B cell (primary cell): ENCODE results near the gene KICS2. TPM values are rescaled to one million over a fixed set of nuclear protein-coding genes. Genes with fewer than 3 reads are reported as not detected.

Experiments
- ATAC-seq: fragments of 200-7000 bp; cut with Tn5 transposase; one replicate; pipeline ENCODE4 v1.10.0; 2021; ENCODE audit warnings: low read depth, mild to moderate bottlenecking, moderate number of reproducible peaks, moderate library complexity
- CTCF ChIA-PET: fragments of 350-600 bp; sonication (Branson Sonifier 250); formaldehyde crosslinking; loops from one replicate; lab custom pipeline; 2021; ENCODE audit warnings: antibody characterized with exemption, inconsistent platforms; lab: Charles Lee
- POLR2A ChIA-PET: fragments of 350-600 bp; sonication (Branson Sonifier 250); formaldehyde crosslinking; loops from one replicate; lab custom pipeline; 2021; ENCODE audit warnings: antibody characterized with exemption; lab: Charles Lee
- DNase-seq: peaks from one replicate; pipeline ENCODE4 v3.0.0; 2013
- H2AFZ ChIP-seq: 2 replicates; pipeline ENCODE4 v1.6.1; 2012; ENCODE audit warnings: mild to moderate bottlenecking, low read depth, low read length; ENCODE audit not compliant: insufficient read depth, poor library complexity, severe bottlenecking
- H3K27ac ChIP-seq, 2 donors: 1 replicate in 1 of 2; 2 replicates in 1 of 2; pipeline ENCODE4 v1.5.1; 2012 to 2013; ENCODE audit warnings: low read length in 2 of 2, mild to moderate bottlenecking in 2 of 2, moderate library complexity in 1 of 2
- H3K27me3 ChIP-seq, 4 experiments: fragments of 200-600 bp in 1 of 4; sonication (generic) in 1 of 4; replicated peaks in 1 of 4; 1 replicate in 2 of 4; 2 replicates in 2 of 4; pipeline versions ENCODE4 v1.6.1 to v1.7.0; 2013 to 2016; ENCODE audit warnings: low read length in 3 of 4, mild to moderate bottlenecking in 2 of 4, mixed read lengths in 1 of 4, moderate library complexity in 1 of 4; ENCODE audit not compliant: insufficient read depth in 4 of 4, control insufficient read depth in 3 of 4; ENCODE audit errors: control extremely low read depth in 1 of 4
- H3K36me3 ChIP-seq, 2 experiments: replicated peaks in 1 of 2; 1 replicate in 1 of 2; 2 replicates in 1 of 2; pipeline versions ENCODE4 v1.6.1 to v1.7.1; 2013; ENCODE audit warnings: low read length in 1 of 2; ENCODE audit not compliant: insufficient read depth in 2 of 2, control insufficient read depth in 1 of 2; ENCODE audit errors: control extremely low read depth in 1 of 2, extremely low read depth in 1 of 2
- H3K4me1 ChIP-seq, 2 donors: fragments of 200-600 bp in 1 of 2; sonication (generic) in 1 of 2; 1 replicate in 1 of 2; 2 replicates in 1 of 2; pipeline versions ENCODE4 v1.5.1 to v1.6.1; 2013 to 2017; ENCODE audit warnings: low read length in 2 of 2; ENCODE audit not compliant: control insufficient read depth in 2 of 2, insufficient read depth in 2 of 2
- H3K4me2 ChIP-seq: replicated peaks from 2 replicates; pipeline ENCODE3; 2012; ENCODE audit warnings: mild to moderate bottlenecking, low read depth, low read length; ENCODE audit not compliant: poor library complexity, severe bottlenecking
- H3K4me3 ChIP-seq, 5 experiments: fragments of 200-600 bp in 1 of 5; sonication (generic) in 1 of 5; 1 replicate in 3 of 5; 2 replicates in 2 of 5; pipeline versions ENCODE4 v1.5.1 to v1.7.0; 2011 to 2016; ENCODE audit warnings: low read length in 4 of 5, mild to moderate bottlenecking in 4 of 5, low read depth in 2 of 5, control low read depth in 1 of 5, moderate library complexity in 1 of 5; ENCODE audit not compliant: insufficient read depth in 1 of 5; ENCODE audit errors: control extremely low read depth in 1 of 5, extremely low read depth in 1 of 5
- H3K79me2 ChIP-seq: fragments of 200-600 bp; sonication (generic); one replicate; pipeline ENCODE4 v1.6.0; 2016; ENCODE audit warnings: low read length; ENCODE audit not compliant: control insufficient read depth, insufficient read depth
- H3K9ac ChIP-seq: fragments of 200-600 bp; sonication (generic); 2 replicates; pipeline ENCODE4 v1.6.1; 2017; ENCODE audit warnings: mild to moderate bottlenecking, low read length, moderate library complexity
- H3K9me3 ChIP-seq, 3 donors: one replicate each; pipeline versions ENCODE4 v1.6.1 to v1.7.1; 2013; ENCODE audit warnings: low read length in 2 of 3; ENCODE audit not compliant: control insufficient read depth in 2 of 3, insufficient read depth in 1 of 3; ENCODE audit errors: control extremely low read depth in 1 of 3
- H4K20me1 ChIP-seq: 2 replicates; pipeline ENCODE4 v1.6.0; 2012; ENCODE audit warnings: mild to moderate bottlenecking, low read length; ENCODE audit not compliant: insufficient read depth, control insufficient read depth, poor library complexity, severe bottlenecking
- H3K27ac Mint-ChIP-seq: one replicate; pipeline ENCODE4 v1.8.0; 2021; ENCODE audit warnings: mixed read lengths
- H3K27me3 Mint-ChIP-seq: one replicate; pipeline ENCODE4 v1.8.0; 2021; ENCODE audit warnings: mixed read lengths
- H3K4me1 Mint-ChIP-seq: one replicate; pipeline ENCODE4 v1.8.0; 2021; ENCODE audit warnings: mixed read lengths
- H3K4me3 Mint-ChIP-seq: one replicate; pipeline ENCODE4 v1.8.0; 2021; ENCODE audit warnings: mixed read lengths
- H3K9me3 Mint-ChIP-seq: one replicate; pipeline ENCODE4 v1.8.0; 2022; ENCODE audit warnings: mixed read lengths; ENCODE audit not compliant: insufficient read depth
- EZH2 ChIP-seq: IDR thresholded peaks from 2 replicates; pipeline ENCODE4 v1.6.1; 2012; ENCODE audit warnings: borderline replicate concordance, low read depth, mild to moderate bottlenecking, moderate library complexity, low read length; ENCODE audit not compliant: insufficient read depth, poor library complexity, severe bottlenecking
- WGBS: methylation state at CpG from one replicate; pipeline ENCODE4 v1.1.5; 2013; ENCODE audit warnings: missing lambda C conversion rate; ENCODE audit not compliant: insufficient coverage; 5-methylcytosine and 5-hydroxymethylcytosine counted together
- intact Hi-C: fragments of 100-400 bp; cut with micrococcal nuclease; formaldehyde crosslinking; loops from one replicate; pipeline ENCODE4 v1.10.0; 2022
- polyA plus RNA-seq: library from polyadenylated mRNA; depleted of rRNA; stranded (reverse); fragments of >200 nt; gene quantifications from 2 replicates; pipeline ENCODE4 v1.2.3, GENCODE V29; 2012
- total RNA-seq, 2 donors: library from RNA; stranded (reverse); fragments of 120-200 nt in 1 of 2; gene quantifications; 1 replicate in 1 of 2; 2 replicates in 1 of 2; pipeline versions ENCODE4 v1.2.3 to v1.2.4, GENCODE V29; 2013 to 2022
- TF ChIP-seq, protein P1 (sequence below): fragments of 200-600 bp; IDR thresholded peaks from one replicate; pipeline ENCODE4 v1.8.0; 2022; ENCODE audit warnings: antibody characterized with exemption, mild to moderate bottlenecking

KICS2 gene
- total and polyA plus RNA-seq, 2 donors (not counting 1 experiment from before 2014, with no cell fraction given), result 16.6 to 21.2 TPM

DNA sequence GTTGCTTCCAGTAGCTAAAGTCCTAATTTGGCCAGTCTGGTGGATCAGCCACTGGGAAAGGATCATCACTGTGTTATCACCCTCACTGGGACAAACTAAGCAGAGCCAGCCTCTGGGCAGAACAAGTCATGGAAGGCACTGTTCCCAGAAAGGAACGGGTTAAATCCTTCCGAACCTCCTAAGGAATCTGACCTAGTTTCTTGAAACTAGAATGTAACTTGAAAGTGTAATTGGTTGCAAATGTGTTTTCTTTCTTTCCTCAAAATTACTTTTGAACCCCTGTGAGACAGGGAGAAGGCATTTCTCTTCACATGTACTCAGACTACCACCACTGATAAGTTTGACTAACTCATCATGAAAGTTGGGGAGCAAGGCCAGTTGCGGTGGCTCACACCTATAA is 18.7 kb upstream of the KICS2 start:
- no peak overlapping the region for H3K4me3 Mint-ChIP-seq
- H2AFZ ChIP-seq, result no peak overlapping the region
- ChIA-PET POLR2A (no interaction called here), CTCF (no interaction called here)
- H3K4me3 ChIP-seq, result no peak overlapping the region
- no peaks in the 10 kb centered on the region for H3K4me1 Mint-ChIP-seq
- no peak overlapping the region for H3K27ac ChIP-seq
- H3K36me3 ChIP-seq, result no peaks in the 10 kb centered on the region
- H3K27me3 Mint-ChIP-seq, result peaks cover 10% of the 10 kb centered on the region
- 100% methylated on average over 1 of the region's 3 CpGs for WGBS
- H3K9me3 ChIP-seq, result no peaks in the 10 kb centered on the region
- no peaks in the 10 kb centered on the region for H3K9me3 Mint-ChIP-seq
- intact Hi-C loops, result no loop called here
- TF ChIP-seq EZH2, result no peak
- TF ChIP-seq, protein P1, sequence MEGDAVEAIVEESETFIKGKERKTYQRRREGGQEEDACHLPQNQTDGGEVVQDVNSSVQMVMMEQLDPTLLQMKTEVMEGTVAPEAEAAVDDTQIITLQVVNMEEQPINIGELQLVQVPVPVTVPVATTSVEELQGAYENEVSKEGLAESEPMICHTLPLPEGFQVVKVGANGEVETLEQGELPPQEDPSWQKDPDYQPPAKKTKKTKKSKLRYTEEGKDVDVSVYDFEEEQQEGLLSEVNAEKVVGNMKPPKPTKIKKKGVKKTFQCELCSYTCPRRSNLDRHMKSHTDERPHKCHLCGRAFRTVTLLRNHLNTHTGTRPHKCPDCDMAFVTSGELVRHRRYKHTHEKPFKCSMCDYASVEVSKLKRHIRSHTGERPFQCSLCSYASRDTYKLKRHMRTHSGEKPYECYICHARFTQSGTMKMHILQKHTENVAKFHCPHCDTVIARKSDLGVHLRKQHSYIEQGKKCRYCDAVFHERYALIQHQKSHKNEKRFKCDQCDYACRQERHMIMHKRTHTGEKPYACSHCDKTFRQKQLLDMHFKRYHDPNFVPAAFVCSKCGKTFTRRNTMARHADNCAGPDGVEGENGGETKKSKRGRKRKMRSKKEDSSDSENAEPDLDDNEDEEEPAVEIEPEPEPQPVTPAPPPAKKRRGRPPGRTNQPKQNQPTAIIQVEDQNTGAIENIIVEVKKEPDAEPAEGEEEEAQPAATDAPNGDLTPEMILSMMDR, result no peak
- no peak overlapping the region for H3K4me2 ChIP-seq
- H3K27ac Mint-ChIP-seq, result no peak overlapping the region
- H3K9ac ChIP-seq, result no peak overlapping the region
- DNase-seq, result no peak
- H3K79me2 ChIP-seq, result no peaks in the 10 kb centered on the region
- no peaks in the 10 kb centered on the region for H4K20me1 ChIP-seq
- no peaks in the 10 kb centered on the region for H3K4me1 ChIP-seq
- H3K27me3 ChIP-seq, result no peaks in the 10 kb centered on the region
- ATAC-seq, result no peak

DNA sequence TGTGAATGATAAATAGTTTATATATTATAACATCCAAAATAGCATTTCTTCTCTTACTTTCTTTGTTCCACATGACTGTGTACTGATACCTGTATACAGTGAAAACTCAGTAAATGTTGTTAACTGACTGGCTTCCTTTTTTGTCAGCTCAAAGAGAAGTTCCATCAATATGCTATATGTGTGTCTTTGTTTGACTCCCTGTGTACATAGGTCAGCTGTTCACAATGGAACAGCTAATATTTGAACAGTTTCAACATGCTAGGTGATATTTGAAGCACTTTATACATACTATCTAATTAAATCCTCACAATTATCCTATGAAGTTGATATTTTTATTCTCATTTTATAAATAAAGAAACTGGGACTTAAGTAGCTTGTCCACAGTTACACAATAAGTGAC is 15.3 kb upstream of the KICS2 start:
- no peak for ATAC-seq
- ChIA-PET POLR2A (no interaction called here), CTCF (interaction anchor here (1.4 kb wide), 1 partner anchor 19 kb away, joined by 6 read pairs; no protein-coding TSS in a partner anchor)
- H2AFZ ChIP-seq, result no peak overlapping the region
- H3K4me2 ChIP-seq, result no peak overlapping the region
- H3K79me2 ChIP-seq, result no peaks in the 10 kb centered on the region
- H3K4me3 ChIP-seq, result no peak overlapping the region
- DNase-seq, result no peak
- no peaks in the 10 kb centered on the region for H3K4me1 Mint-ChIP-seq
- H3K27me3 ChIP-seq, result no peaks in the 10 kb centered on the region
- no peak overlapping the region for H3K27ac ChIP-seq
- no peak overlapping the region for H3K9ac ChIP-seq
- H3K36me3 ChIP-seq, result no peaks in the 10 kb centered on the region
- no peak overlapping the region for H3K27ac Mint-ChIP-seq
- TF ChIP-seq EZH2, result no peak
- no peaks in the 10 kb centered on the region for H3K4me1 ChIP-seq
- no peak overlapping the region for H3K4me3 Mint-ChIP-seq
- H3K9me3 ChIP-seq, result no peaks in the 10 kb centered on the region
- H4K20me1 ChIP-seq, result no peaks in the 10 kb centered on the region
- H3K9me3 Mint-ChIP-seq, result no peaks in the 10 kb centered on the region
- intact Hi-C loops, result no loop called here
- peaks cover 7% of the 10 kb centered on the region for H3K27me3 Mint-ChIP-seq
